A549 treated with Mapracorat at 1 μM for 4 hours (cell line): ENCODE measurements around the gene AATK. TPM values are rescaled to one million over a fixed set of nuclear protein-coding genes. Genes with fewer than 3 reads are reported as not detected.

Experiments
- total RNA-seq: library from RNA; stranded (reverse); fragments of 200-300 nt; extraction: Qiagen RNA extraction; gene quantifications from 5 replicates; pipeline ENCODE4 v1.2.3, GENCODE V29; 2022

The AATK gene
- 0.25 to 0.65 TPM (median 0.33 TPM) in 5 replicates for total RNA-seq

GRCh38 chr17:81166033-81166492 is at the start of gene AATK:
AATK (minus strand) TSS chr17:81166221; CDS start chr17:81165992, 229 bp downstream.

GRCh38 chr17:81165246-81166032 is 582 bp downstream of the AATK start, which contains the start of gene PVALEF:
PVALEF (plus strand) TSS chr17:81165507; CDS start chr17:81181227, 15,720 bp downstream.

Other genes starting within 250 kb of the AATK start
- gene CHMP6, start 174.4 kb downstream of the AATK start, total RNA-seq: 28.2 to 38.0 TPM (median 35.3 TPM) in 5 replicates
- gene BAIAP2, start 131.1 kb downstream of the AATK start, total RNA-seq: 98.5 to 123 TPM (median 117 TPM) in 5 replicates
- not detected in 5 replicates for gene PVALEF, start 714 bp downstream of the AATK start, total RNA-seq
- 6.0 to 9.8 TPM (median 8.0 TPM) in 5 replicates for gene CEP131, start 56.7 kb upstream of the AATK start, total RNA-seq
- gene TEPSIN, start 72.8 kb upstream of the AATK start, total RNA-seq: 17.8 to 29.7 TPM (median 28.2 TPM) in 5 replicates
- gene NDUFAF8, start 73.1 kb upstream of the AATK start, total RNA-seq: 99.5 to 232 TPM (median 212 TPM) in 5 replicates
- 48.0 to 77.5 TPM (median 76.0 TPM) in 5 replicates for gene SLC38A10, start 129.1 kb upstream of the AATK start, total RNA-seq
- 6.4 to 10.5 TPM (median 9.6 TPM) in 5 replicates for gene BAHCC1, start 229.2 kb upstream of the AATK start, total RNA-seq